ENCODE results near the gene NAA16.

- TF ChIP-seq HNRNPH1 (optimal IDR thresholded peaks at IDR 0.05; ENCODE audit: low read depth, low read length) = no peak
- no peak for TF ChIP-seq EZH2 (IDR thresholded peaks at IDR 0.05; ENCODE audit: borderline replicate concordance, low read depth, low read length)
- no peak for TF ChIP-seq SNRNP70 (optimal IDR thresholded peaks at IDR 0.05; ENCODE audit: low read depth, low read length)
- no peak for TF ChIP-seq SMARCC2 (IDR thresholded peaks at IDR 0.05; ENCODE audit: low read depth)
- TF ChIP-seq E2F6 (IDR thresholded peaks at IDR 0.05; ENCODE audit: borderline replicate concordance in 1 of 2, extremely low read depth in 1 of 2, insufficient read depth in 1 of 2, insufficient read length in 1 of 2, low read depth in 1 of 2, low read length in 1 of 2, poor library complexity in 1 of 2, severe bottlenecking in 1 of 2) = no peak
- no peak for TF ChIP-seq POLR2A (conservative IDR thresholded peaks at IDR 0.05)
- TF ChIP-seq HNRNPK (IDR thresholded peaks at IDR 0.05; ENCODE audit: low read depth, low read length, poor library complexity, severe bottlenecking) = no peak
- no peak for TF ChIP-seq CTCF (IDR thresholded peaks at IDR 0.05 in 2 of 3, conservative IDR thresholded peaks at IDR 0.05 in 1 of 3; ENCODE audit: insufficient read depth in 2 of 3, low read depth in 1 of 3, low read length in 3 of 3)
- TF ChIP-seq ATF2 (CRISPR knock-in tag; IDR thresholded peaks at IDR 0.05) = no peak
- no peak for TF ChIP-seq POLR2H (tag; IDR thresholded peaks at IDR 0.05; ENCODE audit: low read depth)
- no peak for TF ChIP-seq L3MBTL2 (IDR thresholded peaks at IDR 0.05)
- TF ChIP-seq MAX (CRISPR knock-in tag; IDR thresholded peaks at IDR 0.05) = no peak
Measured at GRCh38 chr13:41408746-41409145, 97.7 kb downstream of the NAA16 start.
